ENCODE measurements around the gene TMEM220.
A peak's percentile ranks its signal among the peaks of the same experiment; 100 is the strongest.

Gene TMEM220

GRCh38 chr17:10729334-10730193 is at the start of gene TMEM220:
TSS of gene TMEM220 (minus strand) at chr17:10730023. CDS start at chr17:10729851, 172 bp downstream.
- peak; percentile 96 for ATAC-seq
- peak; percentile 40; the same call in 1 of the 2 replicates for TF ChIP-seq ZFP3 (CRISPR knock-in tag; IDR thresholded peaks at IDR 0.05)
- 0 out of 2 replicates have a peak, but pooled peaks have one; percentile 25 for TF ChIP-seq TSHZ2 (CRISPR knock-in tag; IDR thresholded peaks at IDR 0.05)
- TF ChIP-seq SNAI2 (CRISPR knock-in tag; IDR thresholded peaks at IDR 0.05) = no peak
- 0 out of 2 replicates have a peak, but pooled peaks have one; percentile 18 for TF ChIP-seq PATZ1 (CRISPR knock-in tag; IDR thresholded peaks at IDR 0.05; ENCODE audit: borderline replicate concordance)

GRCh38 chr17:10779609-10780008 is 49.8 kb upstream of the TMEM220 start:
- ATAC-seq = no peak
- TF ChIP-seq ZNF8 (CRISPR knock-in tag; IDR thresholded peaks at IDR 0.05) (peak; percentile 40; the same call in 1 of the 2 replicates), PATZ1 (CRISPR knock-in tag; IDR thresholded peaks at IDR 0.05; ENCODE audit: borderline replicate concordance) (no peak)

- ATAC-seq = no peak
- no peak for TF ChIP-seq RARB (CRISPR knock-in tag; IDR thresholded peaks at IDR 0.05)
- no peak for TF ChIP-seq ZFP30 (CRISPR knock-in tag; IDR thresholded peaks at IDR 0.05)
- TF ChIP-seq POU6F1 (CRISPR knock-in tag; IDR thresholded peaks at IDR 0.05; ENCODE audit: borderline replicate concordance, low read depth) = no peak
- no peak for TF ChIP-seq OSR1 (CRISPR knock-in tag; IDR thresholded peaks at IDR 0.05)
- no peak for TF ChIP-seq PPARA (CRISPR knock-in tag; IDR thresholded peaks at IDR 0.05; ENCODE audit: borderline replicate concordance)
- no peak for TF ChIP-seq ZNF565 (CRISPR knock-in tag; conservative IDR thresholded peaks at IDR 0.05; ENCODE audit: low read depth)
- TF ChIP-seq TOX (CRISPR knock-in tag; IDR thresholded peaks at IDR 0.05; ENCODE audit: borderline replicate concordance) = no peak
- no peak for TF ChIP-seq ZNF8 (CRISPR knock-in tag; IDR thresholded peaks at IDR 0.05)
- no peak for TF ChIP-seq CREB5 (CRISPR knock-in tag; IDR thresholded peaks at IDR 0.05; ENCODE audit: low read depth)
- TF ChIP-seq BACH2 (CRISPR knock-in tag; IDR thresholded peaks at IDR 0.05; ENCODE audit: borderline replicate concordance) = no peak
- no peak for TF ChIP-seq PATZ1 (CRISPR knock-in tag; IDR thresholded peaks at IDR 0.05; ENCODE audit: borderline replicate concordance)
- TF ChIP-seq GLIS3 (CRISPR knock-in tag; IDR thresholded peaks at IDR 0.05) = no peak
- no peak for TF ChIP-seq ESRRG (CRISPR knock-in tag; IDR thresholded peaks at IDR 0.05)
These were observed 48.1 kb upstream of the TMEM220 start for GRCh38 chr17:10777890-10778289.

All from SK-N-SH treated with all-trans-retinoic acid at 6 μM for 48 hours (cell line).